Peyer's patch (tissue), 4 donors: Measurements from ENCODE around the gene RNF225. TPM values are rescaled to one million over a fixed set of nuclear protein-coding genes. Genes with fewer than 3 reads are reported as not detected.
A peak's percentile ranks its signal among the peaks of the same experiment; 100 is the strongest.
"Not testable (repeated sequence)": the region's sequence is repeated elsewhere in the genome, so short reads cannot be mapped to it uniquely, and the experiment has no call there.

Experiments used
- DNase-seq, 3 donors: peaks; one replicate each; pipeline ENCODE4 v3.0.0-alpha.2; 2017 to 2019
- H3K27ac ChIP-seq, 4 donors: fragments of 200-600 bp; sonication (generic); one replicate each; pipeline ENCODE4 v1.5.1; 2016 to 2019
- H3K27me3 ChIP-seq, 2 donors: fragments of 200-600 bp; sonication (generic); one replicate each; pipeline ENCODE4 v1.5.1; 2019
- H3K36me3 ChIP-seq, 3 donors: fragments of 200-600 bp; sonication (generic); one replicate each; pipeline ENCODE4 v1.5.1; 2016 to 2019
- H3K4me1 ChIP-seq, 4 donors: fragments of 200-600 bp; sonication (generic); one replicate each; pipeline ENCODE4 v1.5.1; 2016 to 2019
- H3K4me3 ChIP-seq, 4 donors: fragments of 200-600 bp; sonication (generic); 1 replicate in 3 of 4; 2 replicates in 1 of 4; pipeline ENCODE4 v1.5.1; 2016 to 2019; ENCODE audit warnings: mild to moderate bottlenecking in 1 of 4
- H3K9me3 ChIP-seq, 4 donors: fragments of 200-600 bp; sonication (generic); one replicate each; pipeline ENCODE4 v1.5.1; 2016 to 2019; ENCODE audit warnings: mild to moderate bottlenecking in 1 of 4
- CTCF ChIP-seq, 6 experiments: fragments of 450-650 bp in 4 of 6; fragments of 200-600 bp in 2 of 6; sonication (generic) in 1 of 6; IDR thresholded peaks; one replicate each; pipeline ENCODE4 v1.5.1; 2017 to 2019; ENCODE audit warnings: antibody characterized with exemption in 6 of 6, mild to moderate bottlenecking in 3 of 6, moderate library complexity in 1 of 6
- POLR2A ChIP-seq, 2 donors: fragments of 450-650 bp; IDR thresholded peaks; one replicate each; pipeline ENCODE4 v1.5.1; 2017; ENCODE audit warnings: antibody characterized with exemption in 2 of 2, mild to moderate bottlenecking in 2 of 2, moderate library complexity in 2 of 2
- total RNA-seq, 4 donors: library from RNA; depleted of rRNA; stranded (reverse); fragments of >200 nt; gene quantifications; one replicate each; pipeline ENCODE4 v1.1.0, GENCODE V29; 2016

RNF225 gene
- total RNA-seq: not detected

- peaks cover 0 to 18% of the 10 kb centered on the region in 2 donors for H3K27me3 ChIP-seq
- H3K36me3 ChIP-seq: peaks cover 0 to 40% (median 0%) of the 10 kb centered on the region in 3 donors
- H3K9me3 ChIP-seq: no peaks in the 10 kb centered on the region
- DNase-seq: no peak
- peaks cover 0 to 14% (median under 1%) of the 10 kb centered on the region in 4 donors for H3K4me1 ChIP-seq
- no peak within 1 kb of the TSS for H3K27ac ChIP-seq
- TF ChIP-seq POLR2A (IDR thresholded peaks at IDR 0.05) (no peak), CTCF (IDR thresholded peaks at IDR 0.05) (no peak)
- H3K4me3 ChIP-seq: no peak within 1 kb of the TSS
Measured at GRCh38 chr19:58395220-58395978, at the start of gene RNF225. Gene RNF225 (plus strand): TSS chr19:58395656. CDS start chr19:58396090, 434 bp downstream.

GRCh38 chr19:58346961-58347929 lies 48.2 kb upstream of the RNF225 start:
- Histone ChIP-seq H3K4me1 (peaks cover 0 to 11% (median 2%) of the 10 kb centered on the region in 4 donors), H3K27ac (peak overlapping the region; percentile 75 to 84 (median 77)), H3K9me3 (no peaks in the 10 kb centered on the region), H3K4me3 (peak overlapping the region; percentile 56 to 71 (median 64)), H3K27me3 (no peaks in the 10 kb centered on the region), H3K36me3 (no peaks in the 10 kb centered on the region)
- DNase-seq: peak; percentile 66 to 88 (median 79)
- TF ChIP-seq CTCF (IDR thresholded peaks at IDR 0.05): no peak
- no peak for TF ChIP-seq POLR2A (IDR thresholded peaks at IDR 0.05)

- H3K27me3 ChIP-seq, DNase-seq, H3K9me3 ChIP-seq, H3K36me3 ChIP-seq: not testable (repeated sequence)
- Histone ChIP-seq H3K27ac (peak overlapping the region; percentile 20 to 84 (median 77)), H3K4me3 (peak overlapping the region; percentile 56 to 71 (median 64)), H3K4me1 (peaks cover 0 to 11% (median 2%) of the 10 kb centered on the region in 4 donors)
Measured at GRCh38 chr19:58348080-58348479, 47.4 kb upstream of the RNF225 start.

- no peak overlapping the region for H3K27ac ChIP-seq
- no peaks in the 10 kb centered on the region for H3K9me3 ChIP-seq
- DNase-seq: no peak
- H3K4me3 ChIP-seq: peak overlapping the region in 1 of 4 donors; percentile 14
- H3K4me1 ChIP-seq: peaks cover 0 to 11% (median 2%) of the 10 kb centered on the region in 4 donors
- TF ChIP-seq POLR2A (IDR thresholded peaks at IDR 0.05) (no peak), CTCF (IDR thresholded peaks at IDR 0.05) (no peak)
- H3K27me3 ChIP-seq: no peaks in the 10 kb centered on the region
- H3K36me3 ChIP-seq: no peaks in the 10 kb centered on the region
Measured at GRCh38 chr19:58349590-58349989, 45.9 kb upstream of the RNF225 start.

GRCh38 chr19:58350001-58350861 lies 45.2 kb upstream of the RNF225 start:
- no peak for TF ChIP-seq POLR2A (IDR thresholded peaks at IDR 0.05)
- TF ChIP-seq CTCF (IDR thresholded peaks at IDR 0.05): no peak
- no peaks in the 10 kb centered on the region for H3K9me3 ChIP-seq
- DNase-seq: no peak
- H3K27ac ChIP-seq: no peak overlapping the region
- H3K4me3 ChIP-seq: peak overlapping the region in 2 of 4 donors; percentile 9 to 14
- H3K36me3 ChIP-seq: no peaks in the 10 kb centered on the region
- H3K4me1 ChIP-seq: peaks cover 0 to 11% (median 2%) of the 10 kb centered on the region in 4 donors
- no peaks in the 10 kb centered on the region for H3K27me3 ChIP-seq
